Vein endothelial cell (primary cell): ENCODE results near the gene TMEM184B. TPM values are rescaled to one million over a fixed set of nuclear protein-coding genes. Genes with fewer than 3 reads are reported as not detected.

Experiments used
- small RNA-seq: library from RNA; depleted of rRNA; stranded (forward); fragments of <200 nt; gene quantifications from one replicate; pipeline ENCODE3, GENCODE V24; 2012
- total RNA-seq: library from RNA; depleted of rRNA; stranded (reverse); fragments of >200 nt; gene quantifications from 2 replicates; pipeline ENCODE4 v1.2.3, GENCODE V29; 2012

TMEM184B gene
- total RNA-seq, result 53.1 and 65.0 TPM in 2 replicates

DNA sequence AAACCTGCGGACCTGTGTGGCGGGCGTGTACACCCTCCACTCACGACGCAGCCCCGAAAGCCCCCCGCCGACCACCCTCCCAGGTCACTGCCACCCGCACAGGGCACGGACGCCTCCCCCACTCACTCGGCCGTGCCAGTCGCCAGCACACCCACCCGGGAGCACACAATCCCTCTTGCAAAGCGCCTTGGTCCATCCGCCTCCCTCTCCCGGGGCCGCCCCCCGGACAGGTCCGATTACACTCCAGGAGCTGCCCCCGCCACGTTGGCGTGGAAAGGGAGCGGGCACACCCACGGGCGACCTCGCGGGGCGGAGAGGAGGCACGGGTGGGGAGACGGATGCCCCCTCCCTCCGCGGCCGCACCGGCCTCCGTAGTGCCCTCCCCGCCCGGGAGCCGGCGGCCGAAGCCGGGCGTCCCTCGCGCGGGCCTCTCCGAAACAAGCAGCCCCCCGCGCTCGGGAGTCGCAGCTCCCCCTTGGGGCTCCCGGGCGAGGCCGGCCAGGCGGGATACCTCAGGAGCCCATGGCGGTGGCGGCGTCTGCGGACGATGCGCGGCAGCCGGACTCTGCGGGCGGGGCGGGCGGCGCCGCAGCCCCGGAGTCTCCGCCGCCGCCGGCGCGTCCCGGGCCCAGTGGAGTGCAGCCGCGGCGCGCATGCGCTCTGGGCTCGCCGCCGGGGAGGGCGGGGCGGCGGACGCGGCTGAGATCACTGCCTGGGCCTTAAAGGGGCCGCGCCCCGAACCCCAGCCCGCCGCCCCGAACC is at the start of gene TMEM184B:
Gene TMEM184B (minus strand): TSS at position 638 of the 762 bp plus-strand sequence. CDS start 25,049 bp downstream, outside the sequence.

GRCh38 chr22:38317122-38317994 is 44.5 kb upstream of the TMEM184B start, which contains the start of gene CSNK1E:
TSS of gene CSNK1E (minus strand) at chr22:38317433. CDS start at chr22:38314157, 3,276 bp downstream.

DNA sequence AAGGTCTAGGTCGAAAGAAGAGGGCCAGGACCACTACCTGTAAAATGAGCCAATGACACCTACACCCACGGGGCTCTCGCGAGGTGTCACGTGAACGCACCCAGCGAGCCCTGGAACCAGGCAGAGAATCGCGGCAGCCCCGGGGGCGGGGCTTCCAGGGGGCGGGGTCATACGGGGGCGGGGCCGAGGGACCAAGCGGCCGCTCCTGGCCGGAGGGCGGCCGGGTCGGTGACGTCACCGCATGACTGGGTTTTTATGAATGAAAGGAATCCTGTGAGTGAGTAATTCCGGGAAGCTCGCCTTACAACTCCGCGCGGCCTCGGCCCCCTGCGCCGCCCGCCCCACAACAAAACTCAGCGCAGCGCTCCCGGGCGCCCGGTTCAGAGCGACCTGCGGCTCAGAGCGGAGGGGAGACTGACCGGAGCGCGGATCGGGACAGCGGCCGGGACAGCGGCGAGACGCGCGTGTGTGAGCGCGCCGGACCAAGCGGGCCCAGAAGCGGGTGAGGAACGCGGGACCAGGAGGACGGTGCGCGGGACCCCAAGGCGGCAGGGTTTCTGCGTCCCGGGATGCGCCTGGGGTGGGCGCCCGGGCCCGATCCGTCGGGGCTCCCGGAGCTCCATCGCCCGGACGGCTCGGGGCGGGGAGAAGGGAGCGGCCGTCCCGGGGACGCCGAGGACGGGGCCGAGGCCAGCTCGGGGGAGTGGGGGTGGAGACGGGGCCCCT is 70.9 kb downstream of the TMEM184B start, which contains the start of gene MAFF:
Gene MAFF (plus strand): TSS at position 284 of the 726 bp plus-strand sequence. CDS start 11,860 bp downstream, outside the sequence.

GRCh38 chr22:38181453-38182200 is 91.2 kb downstream of the TMEM184B start, which contains the start of gene PLA2G6:
TSS of gene PLA2G6 (minus strand) at chr22:38181830. CDS start at chr22:38169426, 12,404 bp downstream.

Small RNAs within 50 kb of the gene (small RNA-seq; reads per million reads assigned to genes)
- gene RF00017 (not detected), gene RN7SL704P (not detected)

Other genes starting within 250 kb of the TMEM184B start
- 10.1 and 13.4 TPM in 2 replicates for gene PICK1, start 215.6 kb downstream of the TMEM184B start, total RNA-seq
- gene SLC16A8, start 188.8 kb downstream of the TMEM184B start, total RNA-seq, result not detected in 2 replicates
- gene BAIAP2L2, start 162.3 kb downstream of the TMEM184B start, total RNA-seq, result 0.29 and 0.33 TPM in 2 replicates
- gene PLA2G6, start 91.2 kb downstream of the TMEM184B start, total RNA-seq, result 2.9 TPM in 2 replicates
- 63.4 and 69.2 TPM in 2 replicates for gene MAFF, start 71.0 kb downstream of the TMEM184B start, total RNA-seq
- gene CSNK1E, start 44.4 kb upstream of the TMEM184B start, total RNA-seq, result 207 and 243 TPM in 2 replicates
- gene KCNJ4, start 182.2 kb upstream of the TMEM184B start, total RNA-seq, result not detected in 2 replicates
- gene KDELR3, start 195.1 kb upstream of the TMEM184B start, total RNA-seq, result 43.3 and 56.8 TPM in 2 replicates
- gene DDX17, start 233.3 kb upstream of the TMEM184B start, total RNA-seq, result 383 and 534 TPM in 2 replicates